K562 (cell line): ENCODE results near the gene CC2D1A. TPM values are rescaled to one million over a fixed set of nuclear protein-coding genes. Genes with fewer than 3 reads are reported as not detected.

ENCODE experiments used
- GTF2B ChIP-seq: IDR thresholded peaks from 2 replicates; pipeline ENCODE4 v1.6.1; 2011; ENCODE audit not compliant: insufficient read length; ENCODE audit errors: extremely low read depth
- NR1H2 ChIP-seq: sonication (generic); formaldehyde crosslinking; IDR thresholded peaks from 2 replicates; pipeline ENCODE4 v1.4.0; 2020; ENCODE audit warnings: mild to moderate bottlenecking, missing genetic modification reagents
- SMAD4 ChIP-seq: fragments of 250-450 bp; sonication (Bioruptor Pico); conservative IDR thresholded peaks from 2 replicates; pipeline ENCODE4 v1.8.0; 2021; ENCODE audit warnings: inconsistent platforms, mild to moderate bottlenecking, moderate library complexity
- THAP12 ChIP-seq: fragments of 250-450 bp; sonication (Bioruptor Pico); IDR thresholded peaks from 2 replicates; pipeline ENCODE4 v1.9.0; 2021; ENCODE audit warnings: mild to moderate bottlenecking, inconsistent platforms
- UBTF ChIP-seq, 2 experiments: IDR thresholded peaks; 2 replicates each; pipeline ENCODE4 v1.6.1; 2012; ENCODE audit warnings: improper control_type of control experiment in 2 of 2, low read depth in 2 of 2, low read length in 2 of 2, borderline replicate concordance in 1 of 2
- ZBTB40 ChIP-seq, 2 experiments: fragments of 450-650 bp in 1 of 2; sonication (generic) in 1 of 2; formaldehyde crosslinking in 1 of 2; IDR thresholded peaks; 2 replicates each; pipeline versions ENCODE4 v1.7.1 to v1.9.0; 2016 to 2022; ENCODE audit warnings: inconsistent platforms in 1 of 2, mild to moderate bottlenecking in 1 of 2, missing genetic modification reagents in 1 of 2
- ZFPM2 ChIP-seq: fragments of 250-450 bp; sonication (Bioruptor Pico); IDR thresholded peaks from 2 replicates; pipeline ENCODE4 v1.5.1; 2022; ENCODE audit warnings: mild to moderate bottlenecking
- ZNF561 ChIP-seq: fragments of 450-650 bp; formaldehyde crosslinking; conservative IDR thresholded peaks from 2 replicates; pipeline ENCODE4 v1.4.0; 2020; ENCODE audit warnings: mild to moderate bottlenecking, moderate library complexity
- ZNF639 ChIP-seq, 2 experiments: fragments of 200-800 bp in 1 of 2; sonication (Bioruptor generic) in 1 of 2; sonication (generic) in 1 of 2; formaldehyde crosslinking in 1 of 2; IDR thresholded peaks in 1 of 2; conservative IDR thresholded peaks in 1 of 2; 2 replicates each; pipeline versions ENCODE4 v1.5.0 to v1.6.1; 2016 to 2020; ENCODE audit warnings: missing compliant biosample characterization in 1 of 2, missing genetic modification characterization in 1 of 2, missing genetic modification reagents in 1 of 2
- polyA plus RNA-seq, 8 experiments: library from polyadenylated mRNA; depleted of rRNA in 4 of 8; stranded (reverse) in 5 of 8; unstranded in 3 of 8; fragments of >200 nt; fragmentation: Nextera tagmentation in 2 of 8; fragmentation: Illumina TruSeq in 1 of 8; extraction: Ambion mirVana in 2 of 8; extraction: Trizol in 1 of 8; gene quantifications; 2 replicates each; pipeline versions ENCODE4 v1.2.1 to v1.2.3, GENCODE V29; 2011 to 2014; ENCODE audit warnings: inconsistent platforms in 1 of 8, missing spikeins in 1 of 8
- total RNA-seq, 7 experiments: library from RNA; depleted of rRNA in 6 of 7; stranded (reverse); fragments of >200 nt in 6 of 7; fragmentation: Illumina TruSeq in 2 of 7; extraction: Trizol in 2 of 7; gene quantifications; 2 replicates each; pipeline versions ENCODE4 v1.2.1 to v1.2.3, GENCODE V29; 2011 to 2021; ENCODE audit warnings: low replicate concordance in 1 of 7

The CC2D1A gene
- total and polyA plus RNA-seq, 9 of the 15 experiments (the other 6 are each of a cell fraction or from before 2014, with no cell fraction given): 0.32 to 31.0 (median 12.9) TPM

- TF ChIP-seq ZBTB40 (IDR thresholded peaks at IDR 0.05): no peak
- TF ChIP-seq ZBTB40 (CRISPR knock-in tag; IDR thresholded peaks at IDR 0.05): no peak
- TF ChIP-seq THAP12 (CRISPR knock-in tag): no peak
- no peak for TF ChIP-seq ZNF639 (CRISPR knock-in tag; conservative IDR thresholded peaks at IDR 0.05 in 1 of 2, IDR thresholded peaks at IDR 0.05 in 1 of 2)
- no peak for TF ChIP-seq NR1H2 (CRISPR knock-in tag)
- TF ChIP-seq SMAD4 (CRISPR knock-in tag): no peak
- no peak for TF ChIP-seq ZNF561 (CRISPR knock-in tag)
- TF ChIP-seq GTF2B: no peak
- no peak for TF ChIP-seq ZFPM2 (CRISPR knock-in tag)
- TF ChIP-seq UBTF (IDR thresholded peaks at IDR 0.05; ENCODE audit: borderline replicate concordance in 1 of 2, low read depth in 2 of 2, low read length in 2 of 2): no peak
Observed at GRCh38 chr19:13887517-13887916, 18.5 kb upstream of the CC2D1A start (continued).
